NOMO-1 (cell line): ENCODE data around the gene ZNF260.
"Not testable (repeated sequence)": the region's sequence is repeated elsewhere in the genome, so short reads cannot be mapped to it uniquely, and the experiment has no call there.

Source experiments
- DNase-seq, 2 experiments: peaks; one replicate each; lab custom pipeline; 2025; ENCODE audit not compliant: unreplicated experiment in 2 of 2; lab: John Stamatoyannopoulos, UW

Gene ZNF260

GRCh38 chr19:36490846-36491245 is 37.2 kb downstream of the ZNF260 start:
- DNase-seq, result not testable (repeated sequence)

GRCh38 chr19:36489920-36490415 is 38.1 kb downstream of the ZNF260 start:
- DNase-seq, result peak in 1 of 2 experiments; percentile 87

DNA sequence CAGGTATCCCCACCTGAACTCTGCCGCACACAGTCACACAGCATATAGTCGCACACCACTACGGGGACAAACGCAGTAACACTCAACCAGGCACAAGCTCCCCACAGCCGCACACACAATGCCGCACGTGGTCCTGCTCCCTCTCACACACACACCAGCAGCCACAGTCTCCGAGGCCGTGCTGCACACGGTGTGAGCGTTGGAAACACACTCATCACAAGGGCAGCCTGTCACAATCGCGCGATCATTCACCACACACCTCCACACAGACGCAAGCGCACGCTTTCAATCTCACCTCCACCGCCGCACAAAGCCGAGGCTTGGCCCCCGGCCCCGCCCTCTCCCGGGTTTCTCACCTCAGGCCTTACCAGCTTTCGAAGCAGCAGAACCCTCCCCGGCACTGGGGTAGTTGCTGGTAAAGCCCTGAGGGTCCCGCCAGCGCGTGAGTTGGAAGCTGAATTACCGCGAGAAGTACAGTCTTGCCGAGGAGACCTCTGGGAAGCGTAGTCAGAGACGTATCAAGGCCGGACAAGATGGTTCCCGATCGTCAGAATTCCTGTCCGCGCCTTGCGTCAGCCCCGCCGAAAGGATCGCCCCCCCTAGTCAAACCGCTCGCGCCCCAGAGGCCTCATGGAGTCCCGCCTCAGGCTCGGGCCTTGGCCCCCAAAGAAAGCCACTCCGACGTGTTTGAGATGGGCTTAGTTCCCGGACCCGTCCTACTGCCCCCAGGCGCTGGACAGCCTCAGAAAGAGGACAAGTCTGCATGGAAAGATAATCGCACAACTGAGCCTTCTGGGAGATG is 38.8 kb downstream of the ZNF260 start, which contains the start of gene ZNF566:
Gene ZNF566 (minus strand): TSS at position 444 of the 802 bp plus-strand sequence. CDS start 13,004 bp downstream, outside the sequence.
- peak; percentile 90 to 93 for DNase-seq

DNA sequence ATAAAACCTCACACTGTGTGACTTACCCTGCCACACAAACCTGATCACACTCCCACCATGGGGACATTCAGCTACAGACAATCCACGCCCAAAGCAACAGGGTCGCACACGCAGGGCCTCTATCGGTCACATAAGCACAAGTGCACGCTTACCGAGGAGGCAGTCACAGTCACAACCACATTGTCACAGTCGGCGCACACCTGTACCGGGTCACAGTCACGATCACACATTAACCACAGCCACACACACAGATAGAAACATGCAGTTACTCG is 39.3 kb downstream of the ZNF260 start:
- peak; percentile 29 to 37 for DNase-seq

- no peak for DNase-seq
Observed at GRCh38 chr19:36488118-36488845, 39.8 kb downstream of the ZNF260 start.

DNA sequence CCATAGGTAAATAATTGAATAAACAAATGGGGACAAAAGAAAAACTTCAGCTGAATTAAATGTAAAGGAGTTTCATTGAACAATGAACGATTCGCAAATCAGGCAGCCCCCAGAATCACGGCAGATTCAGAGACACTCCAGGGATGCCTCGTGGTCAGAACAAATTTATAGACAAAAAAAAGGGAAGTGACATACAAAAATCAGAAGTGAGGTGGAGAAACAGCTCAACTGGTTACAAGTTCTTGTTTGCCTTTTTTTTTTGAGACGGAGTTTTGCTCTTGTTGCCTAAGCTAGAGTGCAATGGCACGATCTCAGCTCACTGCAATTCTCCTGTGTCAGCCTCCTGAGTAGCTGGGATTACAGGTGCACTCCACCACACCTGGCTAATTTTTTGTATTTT is 44.4 kb downstream of the ZNF260 start:
- DNase-seq, result peak; percentile 1 to 6

- DNase-seq, result no peak
Observed at GRCh38 chr19:36482876-36483275, 45.2 kb downstream of the ZNF260 start.
